Fibroblast of upper back skin (primary cell): ENCODE measurements around the gene OAS3.
"Not testable (repeated sequence)": the region's sequence is repeated elsewhere in the genome, so short reads cannot be mapped to it uniquely, and the experiment has no call there.

Source experiments
- DNase-seq: peaks from one replicate; pipeline ENCODE4 v3.0.0-alpha.2; 2013

Gene OAS3, protein sequence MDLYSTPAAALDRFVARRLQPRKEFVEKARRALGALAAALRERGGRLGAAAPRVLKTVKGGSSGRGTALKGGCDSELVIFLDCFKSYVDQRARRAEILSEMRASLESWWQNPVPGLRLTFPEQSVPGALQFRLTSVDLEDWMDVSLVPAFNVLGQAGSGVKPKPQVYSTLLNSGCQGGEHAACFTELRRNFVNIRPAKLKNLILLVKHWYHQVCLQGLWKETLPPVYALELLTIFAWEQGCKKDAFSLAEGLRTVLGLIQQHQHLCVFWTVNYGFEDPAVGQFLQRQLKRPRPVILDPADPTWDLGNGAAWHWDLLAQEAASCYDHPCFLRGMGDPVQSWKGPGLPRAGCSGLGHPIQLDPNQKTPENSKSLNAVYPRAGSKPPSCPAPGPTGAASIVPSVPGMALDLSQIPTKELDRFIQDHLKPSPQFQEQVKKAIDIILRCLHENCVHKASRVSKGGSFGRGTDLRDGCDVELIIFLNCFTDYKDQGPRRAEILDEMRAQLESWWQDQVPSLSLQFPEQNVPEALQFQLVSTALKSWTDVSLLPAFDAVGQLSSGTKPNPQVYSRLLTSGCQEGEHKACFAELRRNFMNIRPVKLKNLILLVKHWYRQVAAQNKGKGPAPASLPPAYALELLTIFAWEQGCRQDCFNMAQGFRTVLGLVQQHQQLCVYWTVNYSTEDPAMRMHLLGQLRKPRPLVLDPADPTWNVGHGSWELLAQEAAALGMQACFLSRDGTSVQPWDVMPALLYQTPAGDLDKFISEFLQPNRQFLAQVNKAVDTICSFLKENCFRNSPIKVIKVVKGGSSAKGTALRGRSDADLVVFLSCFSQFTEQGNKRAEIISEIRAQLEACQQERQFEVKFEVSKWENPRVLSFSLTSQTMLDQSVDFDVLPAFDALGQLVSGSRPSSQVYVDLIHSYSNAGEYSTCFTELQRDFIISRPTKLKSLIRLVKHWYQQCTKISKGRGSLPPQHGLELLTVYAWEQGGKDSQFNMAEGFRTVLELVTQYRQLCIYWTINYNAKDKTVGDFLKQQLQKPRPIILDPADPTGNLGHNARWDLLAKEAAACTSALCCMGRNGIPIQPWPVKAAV

GRCh38 chr12:112937741-112938719 is at the start of gene OAS3:
OAS3 (plus strand) TSS chr12:112938474; CDS start chr12:112938531, 57 bp downstream.
- DNase-seq, result peak; percentile 57

- no peak for DNase-seq
Observed at GRCh38 chr12:112891093-112892024, 46.9 kb upstream of the OAS3 start.

DNA sequence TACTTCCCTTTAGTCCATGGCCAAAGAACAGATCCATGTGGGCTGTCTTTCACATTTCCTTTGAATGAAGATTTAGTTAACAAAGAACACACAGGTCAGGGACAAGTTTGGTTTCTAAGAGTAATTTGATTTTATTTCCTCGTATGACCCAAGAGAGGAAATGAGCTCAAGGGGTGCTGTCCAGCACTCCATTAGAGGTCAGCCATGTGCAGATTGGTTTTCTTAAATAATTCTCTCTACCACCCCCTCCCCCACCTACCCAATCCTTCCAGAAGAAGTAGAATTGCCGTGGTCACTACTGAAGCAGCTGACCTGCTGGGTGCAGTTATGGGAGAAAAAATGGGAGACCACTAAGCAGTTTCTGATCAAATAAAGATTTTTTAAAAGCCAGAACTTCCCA is 45.4 kb upstream of the OAS3 start:
- DNase-seq, result no peak

DNA sequence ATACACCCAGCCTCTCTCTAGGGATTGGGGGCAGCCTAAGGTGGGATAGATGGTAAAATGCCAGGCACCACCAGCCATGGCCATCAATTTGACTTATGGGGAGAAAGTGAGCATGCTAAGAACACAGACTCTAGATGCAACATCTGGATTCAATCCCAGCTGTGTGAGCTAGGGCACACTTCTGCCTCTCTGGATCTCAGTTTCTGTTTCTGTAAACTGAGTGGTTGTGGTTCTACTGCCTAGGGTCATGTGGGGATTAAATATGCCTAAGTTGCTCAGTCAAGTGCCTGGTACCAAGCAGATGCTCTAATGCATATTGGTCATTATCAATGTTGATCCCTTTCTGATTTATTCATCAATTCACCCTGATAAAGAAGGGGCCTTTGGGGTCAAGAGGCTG is 44.1 kb upstream of the OAS3 start:
- no peak for DNase-seq

DNA sequence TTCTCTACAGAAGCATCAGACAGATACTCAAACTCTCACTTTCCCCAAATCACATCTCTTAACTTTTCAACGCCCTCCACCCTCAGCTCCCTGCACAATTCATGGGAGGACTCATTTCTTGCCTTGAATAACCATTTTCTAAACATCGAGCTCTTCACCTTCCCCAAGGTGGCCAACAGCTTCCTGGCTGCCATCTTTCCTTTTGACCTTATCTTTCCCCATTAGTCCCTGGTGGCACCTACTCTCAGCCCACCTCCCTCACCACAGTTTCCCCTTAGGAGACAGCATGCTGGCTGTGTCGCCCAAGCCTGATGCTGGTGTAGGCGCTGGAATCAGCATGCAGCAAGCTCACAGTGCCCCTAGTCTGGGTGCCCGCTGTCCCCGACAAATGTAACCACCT is 39.9 kb upstream of the OAS3 start:
- no peak for DNase-seq

- DNase-seq, result peak; percentile 19
Observed at GRCh38 chr12:112900298-112901145, 37.8 kb upstream of the OAS3 start.

GRCh38 chr12:112901271-112901670 is 37.0 kb upstream of the OAS3 start:
- no peak for DNase-seq

DNA sequence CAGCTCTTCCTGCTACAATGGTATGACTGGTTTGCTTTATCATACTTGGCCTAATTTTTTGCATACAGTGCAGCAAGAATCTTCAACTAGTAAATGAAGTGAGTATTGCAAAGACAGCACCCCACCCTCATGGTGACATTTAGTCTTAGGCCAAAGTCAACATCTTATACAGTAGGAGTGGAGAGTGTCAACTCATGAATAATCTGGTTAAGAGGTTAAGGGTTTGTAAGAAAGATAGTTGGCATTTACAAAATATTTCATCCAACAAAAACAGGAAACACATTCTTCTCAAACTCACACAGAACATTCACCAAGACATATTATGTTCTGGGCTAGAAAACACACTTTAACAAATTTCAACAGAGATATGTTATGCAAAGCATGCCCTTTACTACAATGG is 33.7 kb upstream of the OAS3 start:
- DNase-seq, result peak; percentile 12

DNA sequence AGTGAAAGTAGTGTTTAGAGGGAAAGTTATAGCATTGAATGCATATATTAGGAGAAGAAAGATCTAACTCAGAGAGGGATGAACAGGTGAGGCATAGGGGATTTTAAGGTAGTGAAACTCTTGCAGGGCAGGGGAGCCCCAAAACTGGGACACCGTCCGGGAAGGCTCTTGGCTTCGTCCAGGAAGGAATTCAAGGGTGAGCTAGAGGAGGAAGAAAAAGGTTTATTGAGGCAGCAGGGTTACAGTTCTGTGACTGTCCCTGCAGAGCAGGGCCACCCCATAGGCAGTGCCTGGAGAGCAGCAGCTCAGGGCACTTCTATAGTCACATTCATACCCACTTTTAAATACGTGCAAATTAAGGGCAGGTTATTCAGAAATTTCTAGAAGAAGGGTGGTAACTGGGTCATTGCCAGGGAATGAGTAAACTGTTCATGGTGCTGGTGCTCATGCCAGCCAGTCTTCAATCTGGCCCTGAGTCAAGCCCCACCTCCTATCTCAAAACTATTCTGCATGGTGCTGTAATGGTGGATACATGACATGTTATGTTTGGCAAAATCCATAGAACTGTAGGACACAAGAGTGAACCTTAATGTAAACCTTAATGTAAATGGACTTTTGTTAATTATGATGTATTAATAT is 32.7 kb upstream of the OAS3 start:
- no peak for DNase-seq

GRCh38 chr12:112906712-112907414 is 31.4 kb upstream of the OAS3 start, which contains the start of gene OAS1:
OAS1 (plus strand) TSS chr12:112906962; CDS start chr12:112907040, 78 bp downstream.
- peak; percentile 5 for DNase-seq

DNA sequence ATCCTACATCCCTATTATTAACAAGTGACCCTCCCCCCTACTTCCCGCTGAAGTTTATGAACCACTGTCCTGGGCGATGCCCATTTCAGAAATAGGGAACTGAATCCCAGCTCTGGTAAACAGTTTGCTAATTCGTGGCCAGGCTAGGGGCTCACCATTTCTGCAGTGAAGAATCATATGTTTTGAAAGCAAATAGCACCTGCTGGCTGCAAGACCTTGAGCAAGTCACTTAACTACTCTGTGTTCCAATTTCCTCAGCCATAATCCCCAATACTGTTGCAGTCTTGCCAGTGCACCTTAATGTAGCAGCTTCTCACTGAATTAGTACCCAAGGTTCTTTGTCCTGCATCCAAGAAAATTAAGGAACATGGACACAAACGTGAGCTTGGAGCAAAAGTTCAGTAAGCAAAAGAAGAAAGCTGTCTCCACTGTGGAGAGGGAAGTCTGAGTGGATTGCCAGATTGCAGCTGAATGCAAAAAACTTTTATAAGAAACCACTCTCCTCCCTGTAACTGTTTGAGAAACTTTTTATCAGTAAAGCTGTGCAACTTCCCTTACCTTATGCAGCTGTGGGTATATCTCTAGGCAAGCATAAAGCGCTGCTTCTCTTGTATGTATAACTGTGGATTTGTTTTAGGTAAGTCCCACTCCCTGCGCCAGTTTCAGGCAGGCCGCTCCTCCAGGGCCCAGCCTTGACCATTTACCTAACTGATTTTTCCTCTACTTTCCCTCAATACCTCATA is 30.7 kb upstream of the OAS3 start:
- DNase-seq, result no peak

- no peak for DNase-seq
Observed at GRCh38 chr12:112908548-112908947, 29.7 kb upstream of the OAS3 start.

GRCh38 chr12:112909693-112910092 is 28.6 kb upstream of the OAS3 start:
- no peak for DNase-seq

DNA sequence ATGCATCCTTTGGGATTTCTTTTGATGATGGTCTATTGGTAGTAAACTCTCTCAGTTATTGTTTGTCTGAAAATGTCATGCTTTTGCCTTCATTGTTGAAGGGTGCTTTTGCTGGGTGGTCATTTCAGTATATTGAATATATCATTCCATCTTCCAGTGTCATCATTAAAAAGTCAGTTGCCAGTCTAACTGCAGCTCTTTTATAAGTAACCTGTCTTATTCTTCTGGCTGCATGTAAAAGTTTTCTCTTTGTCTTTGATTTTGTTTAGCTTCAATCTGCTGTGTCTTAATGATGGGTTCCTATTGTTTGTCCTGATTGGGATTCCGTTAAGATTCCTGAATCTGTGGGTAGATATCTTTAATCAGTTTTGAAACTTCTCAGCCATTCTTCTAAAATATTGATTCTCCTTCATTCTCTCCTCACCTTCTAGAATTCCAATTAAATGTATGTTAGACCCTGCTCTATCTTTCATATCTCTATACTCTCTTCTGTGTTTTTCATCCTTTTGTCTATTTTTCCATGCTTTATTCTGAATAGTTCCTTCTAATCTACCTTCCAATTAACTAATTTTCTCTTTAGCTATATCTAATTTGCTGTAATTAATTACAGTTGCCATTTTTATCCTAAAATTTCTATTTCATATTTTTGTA is 25.1 kb upstream of the OAS3 start:
- no peak for DNase-seq

- not testable (repeated sequence) for DNase-seq
Observed at GRCh38 chr12:112913888-112914287, 24.4 kb upstream of the OAS3 start.

- DNase-seq, result no peak
Observed at GRCh38 chr12:112916270-112916669, 22.0 kb upstream of the OAS3 start.

- DNase-seq, result no peak
Observed at GRCh38 chr12:112919121-112919520, 19.2 kb upstream of the OAS3 start.

- DNase-seq, result no peak
Observed at GRCh38 chr12:112924986-112925385, 13.3 kb upstream of the OAS3 start.
